Panc1 (cell line): ENCODE data around the gene UGT1A5.

ENCODE experiments used
- POLR2AphosphoS5 ChIP-seq: IDR thresholded peaks from 2 replicates; pipeline ENCODE4 v1.6.1; 2012; ENCODE audit warnings: mild to moderate bottlenecking, low read depth, low read length, moderate library complexity
- SIN3A ChIP-seq: IDR thresholded peaks from 2 replicates; pipeline ENCODE4 v1.6.1; 2012; ENCODE audit warnings: low read depth, mild to moderate bottlenecking, low read length, moderate library complexity, borderline replicate concordance; ENCODE audit not compliant: insufficient read depth
- TF ChIP-seq, protein P1 (sequence below): fragments of 450-650 bp; IDR thresholded peaks from 2 replicates; pipeline ENCODE4 v1.5.1; 2017; ENCODE audit warnings: mild to moderate bottlenecking

DNA sequence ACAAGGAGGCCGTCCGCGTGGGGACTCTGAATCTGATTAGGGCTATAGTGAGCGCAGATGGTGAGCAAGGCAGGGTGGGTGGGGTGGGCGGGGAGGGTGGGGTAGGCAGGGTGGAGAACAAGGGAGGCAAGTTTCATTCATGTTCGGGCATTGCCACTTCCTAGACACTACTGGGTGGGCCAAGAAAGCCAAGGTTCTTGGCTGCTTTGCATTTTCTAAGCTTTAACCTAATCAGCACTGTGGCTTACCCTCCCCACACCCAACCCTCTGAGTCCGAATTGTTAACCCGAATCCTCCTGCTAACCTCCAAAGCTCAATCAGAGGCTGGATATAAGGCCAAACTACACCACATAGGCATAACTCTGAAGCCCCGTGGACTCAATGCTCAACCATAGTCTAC lies 83.5 kb downstream of the UGT1A5 start:
- TF ChIP-seq, protein P1, sequence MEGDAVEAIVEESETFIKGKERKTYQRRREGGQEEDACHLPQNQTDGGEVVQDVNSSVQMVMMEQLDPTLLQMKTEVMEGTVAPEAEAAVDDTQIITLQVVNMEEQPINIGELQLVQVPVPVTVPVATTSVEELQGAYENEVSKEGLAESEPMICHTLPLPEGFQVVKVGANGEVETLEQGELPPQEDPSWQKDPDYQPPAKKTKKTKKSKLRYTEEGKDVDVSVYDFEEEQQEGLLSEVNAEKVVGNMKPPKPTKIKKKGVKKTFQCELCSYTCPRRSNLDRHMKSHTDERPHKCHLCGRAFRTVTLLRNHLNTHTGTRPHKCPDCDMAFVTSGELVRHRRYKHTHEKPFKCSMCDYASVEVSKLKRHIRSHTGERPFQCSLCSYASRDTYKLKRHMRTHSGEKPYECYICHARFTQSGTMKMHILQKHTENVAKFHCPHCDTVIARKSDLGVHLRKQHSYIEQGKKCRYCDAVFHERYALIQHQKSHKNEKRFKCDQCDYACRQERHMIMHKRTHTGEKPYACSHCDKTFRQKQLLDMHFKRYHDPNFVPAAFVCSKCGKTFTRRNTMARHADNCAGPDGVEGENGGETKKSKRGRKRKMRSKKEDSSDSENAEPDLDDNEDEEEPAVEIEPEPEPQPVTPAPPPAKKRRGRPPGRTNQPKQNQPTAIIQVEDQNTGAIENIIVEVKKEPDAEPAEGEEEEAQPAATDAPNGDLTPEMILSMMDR: no peak
- TF ChIP-seq POLR2AphosphoS5 (no peak), SIN3A (no peak)
